Liver (tissue), 9 donors: ENCODE results near the gene ATP5MC2. TPM values are rescaled to one million over a fixed set of nuclear protein-coding genes. Genes with fewer than 3 reads are reported as not detected.

Source experiments
- DNase-seq: peaks from one replicate; pipeline ENCODE4 v3.0.0-alpha.2; 2017; ENCODE audit warnings: low spot score
- H3K27ac ChIP-seq, 2 donors: one replicate each; pipeline ENCODE4 v1.7.0; 2013; ENCODE audit warnings: inconsistent platforms in 2 of 2, low read length in 2 of 2, control low read depth in 1 of 2, low read depth in 1 of 2, mild to moderate bottlenecking in 1 of 2
- H3K27me3 ChIP-seq, 4 donors: one replicate each; pipeline versions ENCODE4 v1.6.1 to v1.7.0; 2013; ENCODE audit warnings: low read length in 3 of 4, inconsistent platforms in 1 of 4, mild to moderate bottlenecking in 1 of 4, moderate library complexity in 1 of 4; ENCODE audit not compliant: control insufficient read depth in 4 of 4, insufficient read depth in 4 of 4
- H3K36me3 ChIP-seq, 4 donors: one replicate each; pipeline versions ENCODE4 v1.6.1 to v1.7.0; 2013; ENCODE audit warnings: low read length in 3 of 4, mild to moderate bottlenecking in 3 of 4, low read depth in 1 of 4, moderate library complexity in 1 of 4; ENCODE audit not compliant: control insufficient read depth in 4 of 4, insufficient read depth in 3 of 4
- H3K4me1 ChIP-seq, 4 donors: one replicate each; pipeline versions ENCODE4 v1.6.1 to v1.7.0; 2013; ENCODE audit warnings: low read length in 3 of 4, mild to moderate bottlenecking in 3 of 4, moderate library complexity in 1 of 4; ENCODE audit not compliant: control insufficient read depth in 4 of 4, insufficient read depth in 4 of 4
- H3K4me3 ChIP-seq, 3 donors: one replicate each; pipeline versions ENCODE4 v1.6.1 to v1.7.0; 2013; ENCODE audit warnings: low read length in 3 of 3, control low read depth in 1 of 3, low read depth in 1 of 3, mild to moderate bottlenecking in 1 of 3
- H3K9ac ChIP-seq, 2 donors: one replicate each; pipeline ENCODE4 v1.7.0; 2013; ENCODE audit warnings: low read length in 2 of 2, mild to moderate bottlenecking in 2 of 2, moderate library complexity in 2 of 2, control low read depth in 1 of 2, low read depth in 1 of 2
- H3K9me3 ChIP-seq, 4 donors: one replicate each; pipeline versions ENCODE4 v1.6.1 to v1.7.0; 2013; ENCODE audit warnings: low read length in 3 of 4; ENCODE audit not compliant: control insufficient read depth in 4 of 4
- EGR1 ChIP-seq, 2 donors: IDR thresholded peaks; 2 replicates each; pipeline ENCODE4 v1.6.1; 2016 to 2018; ENCODE audit warnings: antibody characterized with exemption in 2 of 2, low read depth in 2 of 2
- FOXA1 ChIP-seq: IDR thresholded peaks from 2 replicates; pipeline ENCODE4 v1.6.1; 2016; ENCODE audit warnings: antibody characterized with exemption
- FOXA2 ChIP-seq: IDR thresholded peaks from 2 replicates; pipeline ENCODE4 v1.6.1; 2016; ENCODE audit warnings: antibody characterized with exemption
- GABPA ChIP-seq, 2 donors: IDR thresholded peaks in 1 of 2; conservative IDR thresholded peaks in 1 of 2; 2 replicates each; pipeline ENCODE4 v1.6.1; 2016; ENCODE audit warnings: antibody characterized with exemption in 2 of 2, mild to moderate bottlenecking in 1 of 2, moderate library complexity in 1 of 2
- HNF4A ChIP-seq, 2 donors: conservative IDR thresholded peaks; 2 replicates each; pipeline ENCODE4 v1.6.1; 2016; ENCODE audit warnings: antibody characterized with exemption in 2 of 2, mild to moderate bottlenecking in 2 of 2
- HNF4G ChIP-seq: IDR thresholded peaks from 2 replicates; pipeline ENCODE4 v1.6.1; 2016; ENCODE audit warnings: antibody characterized with exemption
- JUND ChIP-seq, 2 donors: IDR thresholded peaks; 2 replicates each; pipeline ENCODE4 v1.6.1; 2016; ENCODE audit warnings: antibody characterized with exemption in 2 of 2
- MAX ChIP-seq: IDR thresholded peaks from 2 replicates; pipeline ENCODE4 v1.6.1; 2016; ENCODE audit warnings: antibody characterized with exemption
- NR2F2 ChIP-seq: IDR thresholded peaks from 2 replicates; pipeline ENCODE4 v1.6.1; 2016; ENCODE audit warnings: antibody characterized with exemption
- RAD21 ChIP-seq, 2 donors: IDR thresholded peaks; 2 replicates each; pipeline ENCODE4 v1.6.1; 2016; ENCODE audit warnings: antibody characterized with exemption in 2 of 2, mild to moderate bottlenecking in 2 of 2
- REST ChIP-seq: IDR thresholded peaks from 2 replicates; pipeline ENCODE4 v1.6.1; 2016; ENCODE audit warnings: antibody characterized with exemption, mild to moderate bottlenecking
- RXRA ChIP-seq, 2 donors: IDR thresholded peaks; 2 replicates each; pipeline ENCODE4 v1.6.1; 2017 to 2018; ENCODE audit warnings: antibody characterized with exemption in 2 of 2, mild to moderate bottlenecking in 1 of 2
- SP1 ChIP-seq: IDR thresholded peaks from 2 replicates; pipeline ENCODE4 v1.6.1; 2018; ENCODE audit warnings: antibody characterized with exemption, mild to moderate bottlenecking
- TAF1 ChIP-seq: conservative IDR thresholded peaks from 2 replicates; pipeline ENCODE4 v1.6.1; 2016; ENCODE audit warnings: antibody characterized with exemption, mild to moderate bottlenecking
- YY1 ChIP-seq: IDR thresholded peaks from 2 replicates; pipeline ENCODE4 v1.6.1; 2016; ENCODE audit warnings: antibody characterized with exemption, mild to moderate bottlenecking
- ZBTB33 ChIP-seq: IDR thresholded peaks from 2 replicates; pipeline ENCODE4 v1.6.1; 2016; ENCODE audit warnings: antibody characterized with exemption
- WGBS: extraction: QIAGEN DNeasy Blood & Tissue Kit; methylation state at CpG from one replicate; pipeline ENCODE4 v1.1.7; 2013; 5-methylcytosine and 5-hydroxymethylcytosine counted together
- polyA plus RNA-seq, 2 donors: library from polyadenylated mRNA; stranded (reverse) in 1 of 2; unstranded in 1 of 2; fragments of 200-250 nt in 1 of 2; fragments of >200 nt in 1 of 2; fragmentation: Nextera tagmentation in 1 of 2; extraction: Ambion mirVana in 1 of 2; gene quantifications; one replicate each; pipeline versions ENCODE4 v1.2.1 to v1.2.3, GENCODE V29; 2013 to 2015
- total RNA-seq, 2 donors: library from RNA; depleted of rRNA; stranded (reverse); fragments of >200 nt; gene quantifications; one replicate each; pipeline ENCODE4 v1.2.3, GENCODE V29; 2014
- TF ChIP-seq, protein P1 (sequence below): fragments of 150-350 bp; IDR thresholded peaks from 2 replicates; pipeline ENCODE4 v1.5.1; 2017; ENCODE audit warnings: improper control_type of control experiment, low read depth, low read length; ENCODE audit not compliant: missing input control
- TF ChIP-seq, protein P2 (sequence below): IDR thresholded peaks from 2 replicates; pipeline ENCODE4 v1.6.1; 2016; ENCODE audit warnings: antibody characterized with exemption
- donor health status: healthy.
- donor health status: healthy.
- donor health status: healthy.
- donor health status: healthy.
- donor health status: healthy.

The ATP5MC2 gene
- total and polyA plus RNA-seq, 4 donors, result 57.0 to 294 (median 171) TPM

DNA sequence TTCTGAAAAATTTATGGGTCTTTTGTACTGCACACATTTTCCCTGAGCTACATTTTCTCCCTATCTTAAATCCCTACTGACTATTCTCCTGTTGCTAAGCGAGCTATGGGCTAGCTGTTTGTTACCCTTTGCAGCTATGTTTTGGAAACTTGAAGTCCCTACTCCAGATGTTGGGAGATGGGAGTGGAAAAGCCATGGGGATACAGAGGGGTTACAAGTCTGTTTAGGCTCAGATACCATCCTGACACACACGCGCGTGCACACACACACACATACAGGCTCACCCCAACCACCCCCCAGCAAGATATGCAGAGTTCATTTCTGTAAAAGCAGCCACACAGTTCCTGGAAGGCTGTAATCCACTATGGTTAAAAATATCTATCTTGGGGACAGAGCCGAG lies 15.8 kb downstream of the ATP5MC2 start:
- H3K4me1 ChIP-seq, result peaks cover 5 to 29% (median 24%) of the 10 kb centered on the region in 4 donors
- no peaks in the 10 kb centered on the region for H3K27me3 ChIP-seq
- peak overlapping the region; percentile 55 to 81 for H3K27ac ChIP-seq
- 66% methylated on average over 5 of the region's 5 CpGs for WGBS
- H3K36me3 ChIP-seq, result peaks cover 0 to 13% (median 10%) of the 10 kb centered on the region in 4 donors
- TF ChIP-seq RXRA (IDR thresholded peaks at IDR 0.05), result peak; percentile 36 to 47
- TF ChIP-seq NR2F2, result peak; percentile 86
- peak; percentile 25 for TF ChIP-seq SP1
- TF ChIP-seq TAF1, result no peak
- no peak overlapping the region for H3K4me3 ChIP-seq
- H3K9ac ChIP-seq, result peak overlapping the region in 1 of 2 donors; percentile 64
- no peaks in the 10 kb centered on the region for H3K9me3 ChIP-seq
- DNase-seq, result no peak

DNA sequence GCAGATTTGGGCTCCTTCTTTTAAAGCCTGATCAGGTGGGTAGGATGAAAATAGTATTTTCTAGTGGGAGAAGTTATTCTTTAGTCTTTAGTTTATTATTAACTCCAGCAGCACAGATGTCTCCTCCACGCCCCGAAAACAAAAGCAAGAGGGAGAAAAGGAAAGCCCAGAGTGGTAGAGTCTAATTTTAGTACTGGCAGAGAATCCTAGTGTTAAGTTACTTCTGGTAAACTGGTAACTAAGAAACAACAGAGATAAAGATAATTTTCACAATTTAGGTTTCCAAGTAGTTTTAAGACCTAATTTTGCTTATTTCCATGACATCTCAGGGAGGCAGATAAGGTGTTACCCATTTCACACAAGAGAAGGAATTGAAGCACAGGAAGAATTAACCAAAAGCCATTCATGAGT lies 16.3 kb downstream of the ATP5MC2 start:
- Histone ChIP-seq H3K9ac (peak overlapping the region in 1 of 2 donors; percentile 64), H3K4me1 (peaks cover 5 to 29% (median 24%) of the 10 kb centered on the region in 4 donors)
- 14% methylated on average over 2 of the region's 2 CpGs for WGBS

DNA sequence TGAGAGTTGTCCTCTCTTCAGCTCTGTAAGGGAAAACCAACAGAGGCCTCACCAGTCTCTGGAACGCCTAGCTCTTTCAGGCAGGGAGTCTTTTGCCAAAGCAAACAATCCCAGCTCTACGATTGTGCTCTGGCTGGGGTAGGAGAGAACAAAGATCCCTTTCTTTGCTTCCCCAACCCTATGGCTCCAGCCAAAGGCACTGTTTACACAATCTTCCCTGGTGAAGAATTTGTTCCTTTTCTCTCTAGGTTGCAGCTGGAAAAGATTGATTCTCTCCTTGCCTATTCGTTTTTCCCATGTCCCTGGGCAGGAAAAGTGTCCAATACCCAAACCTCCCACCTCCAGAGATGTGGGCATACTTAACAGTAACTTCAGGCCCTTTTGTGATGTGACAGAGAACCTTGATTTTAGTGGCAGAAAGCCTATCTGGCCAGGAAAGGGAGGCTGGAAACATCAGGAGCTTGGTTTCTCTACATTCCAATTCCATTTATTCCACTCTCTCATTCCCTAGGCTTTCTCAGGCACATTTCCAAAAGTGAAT lies 16.8 kb downstream of the ATP5MC2 start:
- H3K27me3 ChIP-seq, result no peaks in the 10 kb centered on the region
- H3K9me3 ChIP-seq, result no peaks in the 10 kb centered on the region
- peaks cover 0 to 6% (median 2%) of the 10 kb centered on the region in 4 donors for H3K36me3 ChIP-seq
- peak; percentile 75 to 91 for TF ChIP-seq JUND (IDR thresholded peaks at IDR 0.05)
- TF ChIP-seq ZBTB33, result peak; percentile 94
- TF ChIP-seq, protein P1, sequence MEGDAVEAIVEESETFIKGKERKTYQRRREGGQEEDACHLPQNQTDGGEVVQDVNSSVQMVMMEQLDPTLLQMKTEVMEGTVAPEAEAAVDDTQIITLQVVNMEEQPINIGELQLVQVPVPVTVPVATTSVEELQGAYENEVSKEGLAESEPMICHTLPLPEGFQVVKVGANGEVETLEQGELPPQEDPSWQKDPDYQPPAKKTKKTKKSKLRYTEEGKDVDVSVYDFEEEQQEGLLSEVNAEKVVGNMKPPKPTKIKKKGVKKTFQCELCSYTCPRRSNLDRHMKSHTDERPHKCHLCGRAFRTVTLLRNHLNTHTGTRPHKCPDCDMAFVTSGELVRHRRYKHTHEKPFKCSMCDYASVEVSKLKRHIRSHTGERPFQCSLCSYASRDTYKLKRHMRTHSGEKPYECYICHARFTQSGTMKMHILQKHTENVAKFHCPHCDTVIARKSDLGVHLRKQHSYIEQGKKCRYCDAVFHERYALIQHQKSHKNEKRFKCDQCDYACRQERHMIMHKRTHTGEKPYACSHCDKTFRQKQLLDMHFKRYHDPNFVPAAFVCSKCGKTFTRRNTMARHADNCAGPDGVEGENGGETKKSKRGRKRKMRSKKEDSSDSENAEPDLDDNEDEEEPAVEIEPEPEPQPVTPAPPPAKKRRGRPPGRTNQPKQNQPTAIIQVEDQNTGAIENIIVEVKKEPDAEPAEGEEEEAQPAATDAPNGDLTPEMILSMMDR, result no peak
- peak; percentile 61 for TF ChIP-seq HNF4G
- peak; percentile 76 to 80 for TF ChIP-seq RXRA (IDR thresholded peaks at IDR 0.05)
- TF ChIP-seq NR2F2, result peak; percentile 26
- peak; percentile 91 for TF ChIP-seq FOXA1
- peak; percentile 59 to 64 for TF ChIP-seq RAD21 (IDR thresholded peaks at IDR 0.05)
- peak; percentile 75 for TF ChIP-seq MAX
- TF ChIP-seq HNF4A (conservative IDR thresholded peaks at IDR 0.05), result peak; percentile 88 to 93
- peak; percentile 31 for TF ChIP-seq TAF1
- peak; percentile 87 for TF ChIP-seq YY1
- peak; percentile 88 for TF ChIP-seq REST
- TF ChIP-seq SP1, result peak; percentile 89
- no peak for TF ChIP-seq EGR1 (IDR thresholded peaks at IDR 0.05; ENCODE audit: low read depth in 2 of 2)
- TF ChIP-seq, protein P2, sequence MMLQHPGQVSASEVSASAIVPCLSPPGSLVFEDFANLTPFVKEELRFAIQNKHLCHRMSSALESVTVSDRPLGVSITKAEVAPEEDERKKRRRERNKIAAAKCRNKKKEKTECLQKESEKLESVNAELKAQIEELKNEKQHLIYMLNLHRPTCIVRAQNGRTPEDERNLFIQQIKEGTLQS, result no peak
- TF ChIP-seq GABPA (IDR thresholded peaks at IDR 0.05 in 1 of 2, conservative IDR thresholded peaks at IDR 0.05 in 1 of 2), result no peak
- TF ChIP-seq FOXA2, result peak; percentile 92
- H3K4me3 ChIP-seq, result no peak overlapping the region
- H3K4me1 ChIP-seq, result peaks cover 5 to 29% (median 24%) of the 10 kb centered on the region in 4 donors
- no peak for DNase-seq
- peak overlapping the region in 1 of 2 donors; percentile 64 for H3K9ac ChIP-seq
- WGBS, result 23% methylated on average over 3 of the region's 3 CpGs
- H3K27ac ChIP-seq, result peak overlapping the region; percentile 55 to 81

More for the DNA sequence above, 16.3 kb downstream of the ATP5MC2 start:
- no peaks in the 10 kb centered on the region for H3K27me3 ChIP-seq
- H3K27ac ChIP-seq, result peak overlapping the region; percentile 55 to 81
- H3K4me3 ChIP-seq, result no peak overlapping the region
- no peak for TF ChIP-seq HNF4G
- TF ChIP-seq MAX, result no peak
- H3K9me3 ChIP-seq, result no peaks in the 10 kb centered on the region
- H3K36me3 ChIP-seq, result peaks cover 0 to 9% (median 6%) of the 10 kb centered on the region in 4 donors
- no peak for DNase-seq
